ENCODE data around the gene MED12. TPM values are rescaled to one million over a fixed set of nuclear protein-coding genes. Genes with fewer than 3 reads are reported as not detected.

Gene MED12
- total and polyA plus RNA-seq, 2 of the 8 experiments (the other 6 are each of a cell fraction or from before 2014, with no cell fraction given), result 19.4 to 48.9 TPM

GRCh38 chrX:71173440-71173839 is 55.0 kb downstream of the MED12 start (continued):
- TF ChIP-seq RNF2 (IDR thresholded peaks at IDR 0.05; ENCODE audit: borderline replicate concordance, low read depth, low read length, missing control alignments, poor library complexity, severe bottlenecking) (no peak), CBX8 (IDR thresholded peaks at IDR 0.05; ENCODE audit: borderline replicate concordance, low read depth, low read length) (no peak), USF2 (IDR thresholded peaks at IDR 0.05; ENCODE audit: low read length) (no peak)

Measured in H1 (cell line).